Chondrocyte (in vitro differentiated cells): ENCODE measurements around the gene NEDD4L. TPM values are rescaled to one million over a fixed set of nuclear protein-coding genes. Genes with fewer than 3 reads are reported as not detected.

Experiments used
- DNase-seq: peaks from one replicate; pipeline ENCODE4 v3.0.0; 2021; ENCODE audit warnings: mixed read lengths, low spot score
- H3K27ac Mint-ChIP-seq: one replicate; pipeline ENCODE4 v1.8.0; 2021; ENCODE audit warnings: mild to moderate bottlenecking, moderate library complexity, mixed read lengths; ENCODE audit not compliant: unreplicated experiment
- H3K27me3 Mint-ChIP-seq: 2 replicates; pipeline ENCODE4 v1.8.0; 2021; ENCODE audit warnings: low read depth, mixed read lengths
- H3K36me3 Mint-ChIP-seq: 2 replicates; pipeline ENCODE4 v1.8.0; 2021; ENCODE audit warnings: low read depth, mixed read lengths
- H3K4me1 Mint-ChIP-seq: 2 replicates; pipeline ENCODE4 v1.8.0; 2021; ENCODE audit warnings: low read depth, mild to moderate bottlenecking, mixed read lengths
- H3K4me3 Mint-ChIP-seq: one replicate; pipeline ENCODE4 v1.8.0; 2021; ENCODE audit warnings: mild to moderate bottlenecking, moderate library complexity, mixed read lengths; ENCODE audit not compliant: unreplicated experiment
- H3K9me3 Mint-ChIP-seq: 2 replicates; pipeline ENCODE4 v1.8.0; 2021; ENCODE audit warnings: low read depth, mixed read lengths
- total RNA-seq: library from RNA; stranded (reverse); gene quantifications from 3 replicates; pipeline ENCODE4 v1.2.1, GENCODE V29; 2021
- TF ChIP-seq, protein P1 (sequence below): fragments of 200-600 bp; sonication (generic); IDR thresholded peaks from 2 replicates; pipeline ENCODE4 v1.5.0; 2021; ENCODE audit warnings: antibody characterized with exemption, mild to moderate bottlenecking, moderate library complexity

Gene NEDD4L
- total RNA-seq, 1 donor from 2014 or later = 25.8 TPM

DNA sequence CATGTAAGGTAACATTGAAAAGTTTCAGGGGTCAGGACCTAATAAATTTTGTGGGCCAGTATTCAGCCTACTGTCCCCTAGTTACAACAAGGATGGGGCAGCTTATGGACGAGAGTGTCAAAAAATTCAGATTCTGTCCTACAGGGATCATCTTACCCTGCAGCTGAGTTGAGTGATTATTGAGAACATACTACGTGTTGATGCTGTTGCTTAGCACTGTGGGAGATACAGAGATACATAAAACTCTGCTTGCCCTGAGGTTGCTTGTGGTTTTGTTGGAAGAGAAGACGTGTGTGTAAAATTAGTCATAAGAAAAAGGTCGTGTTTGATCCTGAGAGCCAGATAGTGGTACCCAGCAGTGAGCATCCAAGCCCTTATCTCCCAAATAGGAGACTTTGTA lies 253.2 kb downstream of the NEDD4L start:
- H3K27me3 Mint-ChIP-seq = no peaks in the 10 kb centered on the region
- H3K27ac Mint-ChIP-seq = no peak overlapping the region
- no peaks in the 10 kb centered on the region for H3K36me3 Mint-ChIP-seq
- no peak for DNase-seq
- peaks cover 19% of the 10 kb centered on the region for H3K4me1 Mint-ChIP-seq
- no peaks in the 10 kb centered on the region for H3K9me3 Mint-ChIP-seq
- H3K4me3 Mint-ChIP-seq = no peak overlapping the region
- TF ChIP-seq, protein P1, sequence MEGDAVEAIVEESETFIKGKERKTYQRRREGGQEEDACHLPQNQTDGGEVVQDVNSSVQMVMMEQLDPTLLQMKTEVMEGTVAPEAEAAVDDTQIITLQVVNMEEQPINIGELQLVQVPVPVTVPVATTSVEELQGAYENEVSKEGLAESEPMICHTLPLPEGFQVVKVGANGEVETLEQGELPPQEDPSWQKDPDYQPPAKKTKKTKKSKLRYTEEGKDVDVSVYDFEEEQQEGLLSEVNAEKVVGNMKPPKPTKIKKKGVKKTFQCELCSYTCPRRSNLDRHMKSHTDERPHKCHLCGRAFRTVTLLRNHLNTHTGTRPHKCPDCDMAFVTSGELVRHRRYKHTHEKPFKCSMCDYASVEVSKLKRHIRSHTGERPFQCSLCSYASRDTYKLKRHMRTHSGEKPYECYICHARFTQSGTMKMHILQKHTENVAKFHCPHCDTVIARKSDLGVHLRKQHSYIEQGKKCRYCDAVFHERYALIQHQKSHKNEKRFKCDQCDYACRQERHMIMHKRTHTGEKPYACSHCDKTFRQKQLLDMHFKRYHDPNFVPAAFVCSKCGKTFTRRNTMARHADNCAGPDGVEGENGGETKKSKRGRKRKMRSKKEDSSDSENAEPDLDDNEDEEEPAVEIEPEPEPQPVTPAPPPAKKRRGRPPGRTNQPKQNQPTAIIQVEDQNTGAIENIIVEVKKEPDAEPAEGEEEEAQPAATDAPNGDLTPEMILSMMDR = no peak

DNA sequence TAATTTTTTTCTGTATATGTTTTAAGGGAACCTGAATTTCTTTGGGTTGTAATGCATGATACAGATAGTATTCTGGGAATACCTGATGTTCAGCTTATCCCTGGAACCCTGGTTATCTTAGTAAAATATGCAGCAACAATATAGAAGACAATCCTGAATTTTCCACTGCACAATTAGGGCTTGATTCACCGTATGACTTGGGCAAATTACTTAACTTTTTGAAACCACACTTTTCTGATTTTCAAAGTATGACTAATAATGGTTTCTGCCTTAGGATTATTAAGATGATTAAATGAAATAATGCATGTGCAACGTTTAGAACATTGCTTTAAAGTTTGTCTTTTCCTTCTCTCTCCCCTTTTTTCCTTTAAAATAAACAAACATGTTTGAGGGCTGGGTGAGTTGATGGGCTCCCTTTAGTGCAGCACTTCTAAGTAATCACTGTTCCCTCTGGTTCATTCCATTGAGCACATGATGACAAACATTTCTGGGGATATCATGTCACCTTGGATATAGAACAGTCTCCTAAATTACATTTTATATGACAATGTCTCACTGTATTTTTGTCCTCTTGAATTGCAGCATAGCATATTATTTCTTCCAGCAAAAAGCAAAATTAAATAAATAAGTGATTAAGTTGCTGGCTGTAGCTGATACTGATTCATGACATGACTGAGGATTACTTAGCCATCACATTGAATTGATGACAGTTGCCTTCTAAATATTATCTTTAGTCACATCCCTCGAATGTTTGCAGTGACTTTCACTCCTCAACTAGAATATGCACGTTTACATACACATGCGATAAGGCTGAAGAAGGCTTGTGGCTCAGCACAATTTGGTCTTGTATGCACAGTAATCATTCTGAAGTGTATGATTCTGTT lies 254.5 kb downstream of the NEDD4L start:
- H3K27me3 Mint-ChIP-seq = no peaks in the 10 kb centered on the region
- no peaks in the 10 kb centered on the region for H3K9me3 Mint-ChIP-seq
- no peaks in the 10 kb centered on the region for H3K36me3 Mint-ChIP-seq
- TF ChIP-seq, protein P1 = no peak
- H3K27ac Mint-ChIP-seq = no peak overlapping the region
- H3K4me1 Mint-ChIP-seq = peaks cover 20% of the 10 kb centered on the region
- DNase-seq = no peak
- no peak overlapping the region for H3K4me3 Mint-ChIP-seq

DNA sequence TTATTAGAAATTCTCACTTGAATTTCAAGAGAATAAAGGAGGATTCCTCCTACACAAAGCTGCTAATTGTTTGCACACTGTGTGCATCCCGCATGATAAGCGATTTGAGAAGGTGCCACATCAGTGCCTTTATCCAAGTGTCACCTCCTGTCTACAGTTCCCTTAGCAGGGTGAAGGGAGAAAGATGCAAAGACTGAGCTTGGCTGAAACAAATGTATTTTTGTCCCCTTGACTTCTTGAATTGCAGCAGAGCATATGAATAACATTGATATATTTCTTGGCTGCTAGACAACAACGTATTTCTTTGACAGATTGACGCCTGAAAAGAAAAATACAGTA lies 255.1 kb downstream of the NEDD4L start:
- no peak overlapping the region for H3K27ac Mint-ChIP-seq
- no peak for DNase-seq
- TF ChIP-seq, protein P1 = no peak
- H3K9me3 Mint-ChIP-seq = no peaks in the 10 kb centered on the region
- H3K27me3 Mint-ChIP-seq = no peaks in the 10 kb centered on the region
- H3K4me1 Mint-ChIP-seq = peaks cover 23% of the 10 kb centered on the region
- no peak overlapping the region for H3K4me3 Mint-ChIP-seq
- no peaks in the 10 kb centered on the region for H3K36me3 Mint-ChIP-seq

DNA sequence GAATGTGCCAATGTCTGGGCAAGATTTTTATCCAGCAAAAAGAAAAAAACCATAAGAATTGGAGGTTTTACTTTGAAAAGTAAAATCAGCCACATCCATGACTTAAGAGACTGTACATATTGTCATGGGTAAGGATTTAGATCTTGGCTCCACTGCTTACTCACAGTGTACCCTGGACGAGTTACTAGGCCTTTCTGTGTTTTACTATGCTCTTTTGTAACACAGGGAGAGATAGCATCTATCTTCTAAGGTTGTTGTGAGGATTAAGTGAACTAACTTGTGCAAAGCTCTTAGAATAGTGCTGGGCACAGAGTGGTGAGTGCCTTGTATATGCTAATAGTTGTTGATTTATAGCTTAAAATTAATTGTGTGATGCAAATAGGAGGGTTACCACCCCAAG lies 255.9 kb downstream of the NEDD4L start:
- no peak overlapping the region for H3K27ac Mint-ChIP-seq
- no peaks in the 10 kb centered on the region for H3K36me3 Mint-ChIP-seq
- H3K4me3 Mint-ChIP-seq = no peak overlapping the region
- H3K27me3 Mint-ChIP-seq = no peaks in the 10 kb centered on the region
- no peaks in the 10 kb centered on the region for H3K9me3 Mint-ChIP-seq
- H3K4me1 Mint-ChIP-seq = peaks cover 23% of the 10 kb centered on the region
- no peak for DNase-seq
- TF ChIP-seq, protein P1 = no peak

DNA sequence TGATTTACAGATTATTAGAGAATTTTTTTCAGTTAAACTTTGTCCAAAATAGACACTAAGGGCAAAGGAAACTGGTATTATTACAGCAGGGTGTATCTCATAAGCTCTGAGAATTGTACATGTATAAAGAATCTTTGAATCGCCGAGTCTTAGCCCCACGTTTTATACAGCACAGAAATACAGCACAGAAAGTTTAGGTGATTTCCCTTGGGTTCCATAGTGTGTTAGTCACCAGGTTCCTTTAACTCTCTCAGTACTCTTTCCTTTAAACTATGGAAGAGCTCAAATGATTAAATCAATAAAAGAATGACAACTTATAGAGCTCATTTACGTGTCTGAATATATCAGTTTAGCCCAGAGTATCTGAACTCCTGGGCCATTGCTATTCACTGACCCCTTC lies 256.8 kb downstream of the NEDD4L start:
- Mint-ChIP-seq H3K4me3 (no peak overlapping the region), H3K36me3 (peaks cover under 1% of the 10 kb centered on the region), H3K4me1 (peaks cover 23% of the 10 kb centered on the region), H3K9me3 (peaks cover 2% of the 10 kb centered on the region), H3K27me3 (no peaks in the 10 kb centered on the region), H3K27ac (no peak overlapping the region)
- DNase-seq = no peak
- TF ChIP-seq, protein P1 = no peak
